HEK293 (cell line): ENCODE measurements around the gene RBFOX1.

Experiments used
- CTCF ChIA-PET: fragments of 350-600 bp; formaldehyde crosslinking; extraction: SDS; loops from one replicate; lab custom pipeline; 2021; ENCODE audit warnings: antibody characterized with exemption; lab: Yijun Ruan, JAX
- POLR2A ChIA-PET: fragments of 300-600 bp; formaldehyde crosslinking; extraction: SDS; loops from one replicate; lab custom pipeline; 2020; ENCODE audit warnings: antibody characterized with exemption, inconsistent platforms; lab: Yijun Ruan, JAX
- H3K27ac ChIP-seq: fragments of 200-500 bp; sonication (Bioruptor generic); 2 replicates; pipeline ENCODE4 v1.5.1; 2014; ENCODE audit warnings: low read depth, low read length, control low read depth, inconsistent platforms; ENCODE audit errors: extremely low read depth
- H3K36me3 ChIP-seq, 2 experiments: fragments of 200-500 bp in 1 of 2; sonication (Bioruptor generic) in 1 of 2; 1 replicate in 1 of 2; 2 replicates in 1 of 2; pipeline ENCODE4 v1.5.1; 2014 to 2017; ENCODE audit warnings: inconsistent platforms in 2 of 2, low read length in 2 of 2; ENCODE audit not compliant: control insufficient read depth in 2 of 2, insufficient read depth in 1 of 2
- H3K4me1 ChIP-seq: fragments of 200-500 bp; sonication (Bioruptor generic); 2 replicates; pipeline ENCODE4 v1.5.1; 2014; ENCODE audit warnings: mild to moderate bottlenecking, low read length, inconsistent platforms; ENCODE audit not compliant: control insufficient read depth, insufficient read depth
- H3K4me3 ChIP-seq: 2 replicates; pipeline ENCODE4 v1.5.1; 2011; ENCODE audit warnings: low read depth, mild to moderate bottlenecking, control low read depth, low read length, moderate library complexity
- H3K9me3 ChIP-seq: fragments of 200-500 bp; sonication (Bioruptor generic); 2 replicates; pipeline ENCODE4 v1.5.1; 2014; ENCODE audit warnings: low read depth, low read length, inconsistent platforms; ENCODE audit not compliant: control insufficient read depth, insufficient read depth
- EGR2 ChIP-seq: fragments of 450-650 bp; formaldehyde crosslinking; IDR thresholded peaks from 2 replicates; pipeline ENCODE4 v1.5.1; 2016; ENCODE audit warnings: low read depth, missing biosample characterization, missing genetic modification characterization
- HOXC10 ChIP-seq: sonication (generic); formaldehyde crosslinking; IDR thresholded peaks from 2 replicates; pipeline ENCODE4 v1.8.1; 2023; ENCODE audit warnings: mild to moderate bottlenecking, missing genetic modification reagents
- MYNN ChIP-seq: fragments of 450-650 bp; formaldehyde crosslinking; IDR thresholded peaks from 2 replicates; pipeline ENCODE4 v1.5.1; 2016; ENCODE audit warnings: missing biosample characterization, missing genetic modification characterization, borderline replicate concordance
- MZF1 ChIP-seq: fragments of 450-650 bp; formaldehyde crosslinking; IDR thresholded peaks from 2 replicates; pipeline ENCODE4 v1.5.1; 2017; ENCODE audit warnings: missing biosample characterization, missing genetic modification characterization, borderline replicate concordance
- OSR2 ChIP-seq: fragments of 450-650 bp; formaldehyde crosslinking; IDR thresholded peaks from 2 replicates; pipeline ENCODE4 v1.5.1; 2016; ENCODE audit warnings: missing biosample characterization, missing genetic modification characterization
- SETDB1 ChIP-seq: IDR thresholded peaks from one replicate; pipeline ENCODE4 v1.6.1; 2017; ENCODE audit warnings: mild to moderate bottlenecking, low read length, moderate library complexity, mixed read lengths; ENCODE audit not compliant: insufficient read length
- ZFP37 ChIP-seq: fragments of 450-650 bp; formaldehyde crosslinking; IDR thresholded peaks from 2 replicates; pipeline ENCODE4 v1.5.1; 2016; ENCODE audit warnings: missing biosample characterization, missing genetic modification characterization
- ZNF146 ChIP-seq: fragments of 450-650 bp; formaldehyde crosslinking; IDR thresholded peaks from 2 replicates; pipeline ENCODE4 v1.5.1; 2016; ENCODE audit warnings: missing biosample characterization, missing genetic modification characterization
- ZNF16 ChIP-seq: fragments of 450-650 bp; formaldehyde crosslinking; IDR thresholded peaks from 2 replicates; pipeline ENCODE4 v1.5.1; 2016; ENCODE audit warnings: low read depth, missing biosample characterization, missing genetic modification characterization
- ZNF174 ChIP-seq: fragments of 450-650 bp; formaldehyde crosslinking; IDR thresholded peaks from 2 replicates; pipeline ENCODE4 v1.5.0; 2017; ENCODE audit warnings: missing biosample characterization, mild to moderate bottlenecking, missing genetic modification characterization
- ZNF184 ChIP-seq: fragments of 450-650 bp; IDR thresholded peaks from 2 replicates; pipeline ENCODE4 v1.5.1; 2018; ENCODE audit warnings: missing biosample characterization, mild to moderate bottlenecking, missing genetic modification characterization
- ZNF211 ChIP-seq: fragments of 450-650 bp; formaldehyde crosslinking; IDR thresholded peaks from 2 replicates; pipeline ENCODE4 v1.5.1; 2016; ENCODE audit warnings: low read depth, missing biosample characterization, missing genetic modification characterization
- ZNF248 ChIP-seq: fragments of 450-650 bp; formaldehyde crosslinking; IDR thresholded peaks from 2 replicates; pipeline ENCODE4 v1.5.1; 2017; ENCODE audit warnings: missing biosample characterization, missing genetic modification characterization
- ZNF302 ChIP-seq: fragments of 450-650 bp; formaldehyde crosslinking; IDR thresholded peaks from 2 replicates; pipeline ENCODE4 v1.5.1; 2016; ENCODE audit warnings: missing biosample characterization, missing genetic modification characterization, low read depth
- ZNF341 ChIP-seq: fragments of 450-650 bp; formaldehyde crosslinking; IDR thresholded peaks from 2 replicates; pipeline ENCODE4; 2016; ENCODE audit warnings: low read depth, missing biosample characterization, missing genetic modification characterization
- ZNF423 ChIP-seq: fragments of 450-650 bp; formaldehyde crosslinking; IDR thresholded peaks from 2 replicates; pipeline ENCODE4 v1.5.1; 2016; ENCODE audit warnings: missing biosample characterization, missing genetic modification characterization
- ZNF558 ChIP-seq: fragments of 450-650 bp; formaldehyde crosslinking; IDR thresholded peaks from 2 replicates; pipeline ENCODE4 v1.5.1; 2016; ENCODE audit warnings: missing biosample characterization, missing genetic modification characterization
- ZNF626 ChIP-seq: fragments of 450-650 bp; sonication (Bioruptor Pico); formaldehyde crosslinking; IDR thresholded peaks from 2 replicates; pipeline ENCODE4 v1.5.1; 2018; ENCODE audit warnings: missing biosample characterization, missing genetic modification characterization, inconsistent platforms
- ZNF677 ChIP-seq: fragments of 450-650 bp; IDR thresholded peaks from 2 replicates; pipeline ENCODE4 v1.5.0; 2018; ENCODE audit warnings: missing biosample characterization, mild to moderate bottlenecking, missing genetic modification characterization, moderate library complexity
- ZNF837 ChIP-seq: fragments of 450-650 bp; formaldehyde crosslinking; IDR thresholded peaks from 2 replicates; pipeline ENCODE4 v1.5.1; 2016; ENCODE audit warnings: missing biosample characterization, missing genetic modification characterization
- TF ChIP-seq, protein P1 (sequence below): fragments of 450-650 bp; formaldehyde crosslinking; IDR thresholded peaks from 2 replicates; pipeline ENCODE4 v1.5.1; 2016; ENCODE audit warnings: missing biosample characterization, missing genetic modification characterization
- TF ChIP-seq, protein P2 (sequence below): fragments of 450-650 bp; formaldehyde crosslinking; IDR thresholded peaks from 2 replicates; pipeline ENCODE4 v1.5.1; 2017; ENCODE audit warnings: missing biosample characterization, missing genetic modification characterization
- TF ChIP-seq, protein P3 (sequence below): fragments of 450-650 bp; formaldehyde crosslinking; conservative IDR thresholded peaks from 2 replicates; pipeline ENCODE4 v1.5.1; 2016; ENCODE audit warnings: low read depth, missing biosample characterization, missing genetic modification characterization
- TF ChIP-seq, protein P4 (sequence below): fragments of 450-650 bp; formaldehyde crosslinking; IDR thresholded peaks from 2 replicates; pipeline ENCODE4 v1.5.1; 2016; ENCODE audit warnings: missing biosample characterization, missing genetic modification characterization, borderline replicate concordance

The RBFOX1 gene

DNA sequence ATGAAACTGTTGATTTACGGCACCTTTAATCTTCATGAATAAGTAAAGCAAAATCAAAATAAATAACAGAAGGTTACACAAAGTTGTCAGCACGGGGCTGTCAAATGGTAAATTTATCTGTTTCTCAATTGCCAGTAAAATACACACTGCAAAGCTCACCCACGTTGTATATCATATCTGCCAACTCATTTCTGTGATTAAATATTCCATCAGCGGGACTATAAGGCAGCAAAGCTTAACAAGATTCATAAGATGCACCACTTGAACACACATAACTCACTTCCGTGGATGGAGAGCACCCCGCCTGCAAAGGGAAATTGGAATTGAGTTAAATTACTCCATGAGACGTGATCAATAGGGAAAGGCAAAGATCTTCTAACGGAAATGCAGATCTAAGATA is 280.0 kb downstream of the RBFOX1 start:
- H3K4me3 ChIP-seq = no peak overlapping the region
- no peak overlapping the region for H3K27ac ChIP-seq
- H3K9me3 ChIP-seq = no peaks in the 10 kb centered on the region
- TF ChIP-seq ZNF423 (tag by site-specific recombination) (no peak), SETDB1 (no peak), MYNN (tag by site-specific recombination) (no peak), ZNF677 (tag by site-specific recombination) (no peak), ZNF184 (tag by site-specific recombination) (no peak), ZNF558 (no peak), OSR2 (tag by site-specific recombination) (no peak), ZNF341 (no peak), ZNF626 (tag by site-specific recombination) (no peak), ZNF16 (no peak), ZNF248 (no peak), ZFP37 (tag by site-specific recombination) (no peak), ZNF302 (tag by site-specific recombination) (no peak), MZF1 (tag by site-specific recombination) (no peak), EGR2 (no peak), HOXC10 (CRISPR knock-in tag) (no peak)
- TF ChIP-seq, protein P1, sequence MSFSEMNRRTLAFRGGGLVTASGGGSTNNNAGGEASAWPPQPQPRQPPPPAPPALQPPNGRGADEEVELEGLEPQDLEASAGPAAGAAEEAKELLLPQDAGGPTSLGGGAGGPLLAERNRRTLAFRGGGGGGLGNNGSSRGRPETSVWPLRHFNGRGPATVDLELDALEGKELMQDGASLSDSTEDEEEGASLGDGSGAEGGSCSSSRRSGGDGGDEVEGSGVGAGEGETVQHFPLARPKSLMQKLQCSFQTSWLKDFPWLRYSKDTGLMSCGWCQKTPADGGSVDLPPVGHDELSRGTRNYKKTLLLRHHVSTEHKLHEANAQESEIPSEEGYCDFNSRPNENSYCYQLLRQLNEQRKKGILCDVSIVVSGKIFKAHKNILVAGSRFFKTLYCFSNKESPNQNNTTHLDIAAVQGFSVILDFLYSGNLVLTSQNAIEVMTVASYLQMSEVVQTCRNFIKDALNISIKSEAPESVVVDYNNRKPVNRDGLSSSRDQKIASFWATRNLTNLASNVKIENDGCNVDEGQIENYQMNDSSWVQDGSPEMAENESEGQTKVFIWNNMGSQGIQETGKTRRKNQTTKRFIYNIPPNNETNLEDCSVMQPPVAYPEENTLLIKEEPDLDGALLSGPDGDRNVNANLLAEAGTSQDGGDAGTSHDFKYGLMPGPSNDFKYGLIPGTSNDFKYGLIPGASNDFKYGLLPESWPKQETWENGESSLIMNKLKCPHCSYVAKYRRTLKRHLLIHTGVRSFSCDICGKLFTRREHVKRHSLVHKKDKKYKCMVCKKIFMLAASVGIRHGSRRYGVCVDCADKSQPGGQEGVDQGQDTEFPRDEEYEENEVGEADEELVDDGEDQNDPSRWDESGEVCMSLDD (tag by site-specific recombination) = no peak
- TF ChIP-seq, all 188 proteins: peak for 0
- CTCF ChIA-PET = no interaction called here
- H3K4me1 ChIP-seq = no peaks in the 10 kb centered on the region
- H3K36me3 ChIP-seq = no peaks in the 10 kb centered on the region
- POLR2A ChIA-PET = no interaction called here

DNA sequence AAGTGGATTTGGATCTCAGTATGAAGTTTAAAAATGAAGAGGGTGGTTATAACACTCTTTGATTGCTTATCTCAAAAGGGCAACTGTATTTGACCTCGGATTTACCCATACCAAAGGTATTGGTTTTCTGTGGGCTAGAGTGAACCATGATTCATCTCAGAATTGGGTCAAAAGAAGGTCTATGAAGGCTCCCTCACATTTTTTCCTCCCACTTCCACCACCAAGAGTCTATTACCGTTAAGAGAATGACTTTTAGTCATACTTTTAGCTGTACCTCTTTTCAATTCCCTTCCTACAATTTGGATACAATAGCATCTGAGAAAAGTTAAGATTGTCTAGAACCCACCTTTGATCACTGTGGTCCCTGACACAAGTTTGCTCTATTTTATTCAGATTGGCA is 280.9 kb downstream of the RBFOX1 start:
- ChIA-PET CTCF (no interaction called here), POLR2A (no interaction called here)
- Histone ChIP-seq H3K4me1 (no peaks in the 10 kb centered on the region), H3K36me3 (no peaks in the 10 kb centered on the region), H3K27ac (no peak overlapping the region), H3K9me3 (no peaks in the 10 kb centered on the region), H3K4me3 (no peak overlapping the region)
- TF ChIP-seq, protein P2, sequence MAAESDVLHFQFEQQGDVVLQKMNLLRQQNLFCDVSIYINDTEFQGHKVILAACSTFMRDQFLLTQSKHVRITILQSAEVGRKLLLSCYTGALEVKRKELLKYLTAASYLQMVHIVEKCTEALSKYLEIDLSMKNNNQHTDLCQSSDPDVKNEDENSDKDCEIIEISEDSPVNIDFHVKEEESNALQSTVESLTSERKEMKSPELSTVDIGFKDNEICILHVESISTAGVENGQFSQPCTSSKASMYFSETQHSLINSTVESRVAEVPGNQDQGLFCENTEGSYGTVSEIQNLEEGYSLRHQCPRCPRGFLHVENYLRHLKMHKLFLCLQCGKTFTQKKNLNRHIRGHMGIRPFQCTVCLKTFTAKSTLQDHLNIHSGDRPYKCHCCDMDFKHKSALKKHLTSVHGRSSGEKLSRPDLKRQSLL (tag by site-specific recombination) = no peak
- TF ChIP-seq ZNF837 (tag by site-specific recombination) = no peak
- TF ChIP-seq, protein P3, sequence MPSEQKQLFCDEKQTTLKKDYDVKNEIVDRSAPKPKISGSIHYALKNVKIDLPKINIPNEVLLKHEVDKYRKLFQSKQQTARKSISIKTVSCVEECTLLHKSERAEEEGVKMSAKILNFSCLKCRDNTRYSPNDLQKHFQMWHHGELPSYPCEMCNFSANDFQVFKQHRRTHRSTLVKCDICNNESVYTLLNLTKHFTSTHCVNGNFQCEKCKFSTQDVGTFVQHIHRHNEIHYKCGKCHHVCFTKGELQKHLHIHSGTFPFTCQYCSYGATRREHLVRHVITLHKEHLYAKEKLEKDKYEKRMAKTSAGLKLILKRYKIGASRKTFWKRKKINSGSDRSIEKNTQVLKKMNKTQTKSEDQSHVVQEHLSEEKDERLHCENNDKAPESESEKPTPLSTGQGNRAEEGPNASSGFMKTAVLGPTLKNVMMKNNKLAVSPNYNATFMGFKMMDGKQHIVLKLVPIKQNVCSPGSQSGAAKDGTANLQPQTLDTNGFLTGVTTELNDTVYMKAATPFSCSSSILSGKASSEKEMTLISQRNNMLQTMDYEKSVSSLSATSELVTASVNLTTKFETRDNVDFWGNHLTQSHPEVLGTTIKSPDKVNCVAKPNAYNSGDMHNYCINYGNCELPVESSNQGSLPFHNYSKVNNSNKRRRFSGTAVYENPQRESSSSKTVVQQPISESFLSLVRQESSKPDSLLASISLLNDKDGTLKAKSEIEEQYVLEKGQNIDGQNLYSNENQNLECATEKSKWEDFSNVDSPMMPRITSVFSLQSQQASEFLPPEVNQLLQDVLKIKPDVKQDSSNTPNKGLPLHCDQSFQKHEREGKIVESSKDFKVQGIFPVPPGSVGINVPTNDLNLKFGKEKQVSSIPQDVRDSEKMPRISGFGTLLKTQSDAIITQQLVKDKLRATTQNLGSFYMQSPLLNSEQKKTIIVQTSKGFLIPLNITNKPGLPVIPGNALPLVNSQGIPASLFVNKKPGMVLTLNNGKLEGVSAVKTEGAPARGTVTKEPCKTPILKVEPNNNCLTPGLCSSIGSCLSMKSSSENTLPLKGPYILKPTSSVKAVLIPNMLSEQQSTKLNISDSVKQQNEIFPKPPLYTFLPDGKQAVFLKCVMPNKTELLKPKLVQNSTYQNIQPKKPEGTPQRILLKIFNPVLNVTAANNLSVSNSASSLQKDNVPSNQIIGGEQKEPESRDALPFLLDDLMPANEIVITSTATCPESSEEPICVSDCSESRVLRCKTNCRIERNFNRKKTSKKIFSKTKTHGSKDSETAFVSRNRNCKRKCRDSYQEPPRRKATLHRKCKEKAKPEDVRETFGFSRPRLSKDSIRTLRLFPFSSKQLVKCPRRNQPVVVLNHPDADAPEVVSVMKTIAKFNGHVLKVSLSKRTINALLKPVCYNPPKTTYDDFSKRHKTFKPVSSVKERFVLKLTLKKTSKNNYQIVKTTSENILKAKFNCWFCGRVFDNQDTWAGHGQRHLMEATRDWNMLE (tag by site-specific recombination) = no peak
- no peak for TF ChIP-seq ZNF146 (tag by site-specific recombination)
- TF ChIP-seq ZNF558 = no peak
- no peak for TF ChIP-seq ZNF211 (tag by site-specific recombination)
- no peak for TF ChIP-seq ZNF174 (tag by site-specific recombination)
- TF ChIP-seq, protein P4, sequence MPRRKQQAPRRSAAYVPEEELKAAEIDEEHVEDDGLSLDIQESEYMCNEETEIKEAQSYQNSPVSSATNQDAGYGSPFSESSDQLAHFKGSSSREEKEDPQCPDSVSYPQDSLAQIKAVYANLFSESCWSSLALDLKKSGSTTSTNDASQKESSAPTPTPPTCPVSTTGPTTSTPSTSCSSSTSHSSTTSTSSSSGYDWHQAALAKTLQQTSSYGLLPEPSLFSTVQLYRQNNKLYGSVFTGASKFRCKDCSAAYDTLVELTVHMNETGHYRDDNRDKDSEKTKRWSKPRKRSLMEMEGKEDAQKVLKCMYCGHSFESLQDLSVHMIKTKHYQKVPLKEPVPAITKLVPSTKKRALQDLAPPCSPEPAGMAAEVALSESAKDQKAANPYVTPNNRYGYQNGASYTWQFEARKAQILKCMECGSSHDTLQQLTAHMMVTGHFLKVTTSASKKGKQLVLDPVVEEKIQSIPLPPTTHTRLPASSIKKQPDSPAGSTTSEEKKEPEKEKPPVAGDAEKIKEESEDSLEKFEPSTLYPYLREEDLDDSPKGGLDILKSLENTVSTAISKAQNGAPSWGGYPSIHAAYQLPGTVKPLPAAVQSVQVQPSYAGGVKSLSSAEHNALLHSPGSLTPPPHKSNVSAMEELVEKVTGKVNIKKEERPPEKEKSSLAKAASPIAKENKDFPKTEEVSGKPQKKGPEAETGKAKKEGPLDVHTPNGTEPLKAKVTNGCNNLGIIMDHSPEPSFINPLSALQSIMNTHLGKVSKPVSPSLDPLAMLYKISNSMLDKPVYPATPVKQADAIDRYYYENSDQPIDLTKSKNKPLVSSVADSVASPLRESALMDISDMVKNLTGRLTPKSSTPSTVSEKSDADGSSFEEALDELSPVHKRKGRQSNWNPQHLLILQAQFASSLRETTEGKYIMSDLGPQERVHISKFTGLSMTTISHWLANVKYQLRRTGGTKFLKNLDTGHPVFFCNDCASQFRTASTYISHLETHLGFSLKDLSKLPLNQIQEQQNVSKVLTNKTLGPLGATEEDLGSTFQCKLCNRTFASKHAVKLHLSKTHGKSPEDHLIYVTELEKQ (tag by site-specific recombination) = no peak
